Progenitor cell of endocrine pancreas (in vitro differentiated cells): ENCODE results near the gene ARHGAP20. TPM values are rescaled to one million over a fixed set of nuclear protein-coding genes. Genes with fewer than 3 reads are reported as not detected.

ENCODE experiments used
- DNase-seq: peaks from one replicate; pipeline ENCODE4 v3.0.0; 2021; ENCODE audit warnings: low spot score; ENCODE audit not compliant: unreplicated experiment
- H3K27ac Mint-ChIP-seq: 2 replicates; pipeline ENCODE4 v1.8.0; 2021; ENCODE audit warnings: mild to moderate bottlenecking, moderate library complexity, mixed read lengths
- H3K27me3 Mint-ChIP-seq: 2 replicates; pipeline ENCODE4 v1.8.0; 2021; ENCODE audit warnings: mixed read lengths
- H3K36me3 Mint-ChIP-seq: 2 replicates; pipeline ENCODE4 v1.8.0; 2022; ENCODE audit warnings: mixed read lengths; ENCODE audit not compliant: insufficient read depth
- H3K4me1 Mint-ChIP-seq: 2 replicates; pipeline ENCODE4 v1.8.0; 2021; ENCODE audit warnings: low read depth, mixed read lengths
- H3K4me3 Mint-ChIP-seq: 2 replicates; pipeline ENCODE4 v1.8.0; 2021; ENCODE audit warnings: low read depth, mild to moderate bottlenecking, moderate library complexity, mixed read lengths
- H3K9me3 Mint-ChIP-seq: 2 replicates; pipeline ENCODE4 v1.8.0; 2021; ENCODE audit warnings: low read depth, mixed read lengths
- CTCF ChIP-seq: fragments of 200-600 bp; sonication (generic); IDR thresholded peaks from one replicate; pipeline ENCODE4 v1.5.0; 2021; ENCODE audit warnings: antibody characterized with exemption, mild to moderate bottlenecking; ENCODE audit not compliant: unreplicated experiment
- total RNA-seq: library from RNA; stranded (reverse); gene quantifications from 2 replicates; pipeline ENCODE4 v1.2.1, GENCODE V29; 2021

The ARHGAP20 gene
- total RNA-seq, 1 donor from 2014 or later, result 0.14 TPM

DNA sequence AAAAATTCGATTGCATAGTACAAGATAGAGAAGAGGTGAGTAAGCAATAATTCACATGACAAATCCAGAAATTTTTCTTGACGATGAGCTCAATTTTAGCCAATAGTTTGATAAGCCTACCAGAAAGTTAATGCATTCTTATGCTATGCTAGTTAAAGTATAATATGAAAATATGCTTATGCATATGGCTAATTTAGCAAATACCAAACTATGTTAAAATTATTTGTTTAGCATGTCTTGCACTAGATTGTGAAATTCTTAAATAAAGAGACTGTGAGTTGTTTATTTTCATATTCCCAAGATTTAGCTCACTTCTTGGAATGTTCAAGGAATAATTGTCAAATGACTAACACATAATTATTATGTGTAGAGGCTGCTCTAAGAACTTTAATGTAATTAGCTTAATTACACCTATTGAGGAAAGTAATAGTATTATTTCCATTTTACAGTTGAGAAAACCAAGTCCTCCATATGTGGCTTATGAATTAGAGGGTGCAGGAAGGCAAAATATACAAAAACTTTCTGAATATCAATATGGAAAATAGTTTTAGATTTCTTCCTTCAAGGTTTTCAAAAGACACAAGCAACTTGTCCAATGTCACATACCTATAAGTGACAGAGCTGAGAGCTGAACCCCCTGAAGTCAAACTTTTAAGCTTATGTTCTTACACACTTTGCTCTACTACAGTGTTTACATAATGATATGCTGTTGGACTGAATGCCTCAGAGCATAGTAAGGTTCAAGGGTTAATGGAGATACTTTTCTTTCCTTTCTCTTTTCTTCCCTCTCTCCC is 45.9 kb upstream of the ARHGAP20 start:
- Mint-ChIP-seq H3K27me3 (peaks cover 3% of the 10 kb centered on the region), H3K27ac (no peak overlapping the region), H3K4me3 (no peak overlapping the region), H3K36me3 (no peaks in the 10 kb centered on the region), H3K9me3 (peaks cover 4% of the 10 kb centered on the region), H3K4me1 (peaks cover 5% of the 10 kb centered on the region)
- TF ChIP-seq CTCF, result no peak
- DNase-seq, result no peak

DNA sequence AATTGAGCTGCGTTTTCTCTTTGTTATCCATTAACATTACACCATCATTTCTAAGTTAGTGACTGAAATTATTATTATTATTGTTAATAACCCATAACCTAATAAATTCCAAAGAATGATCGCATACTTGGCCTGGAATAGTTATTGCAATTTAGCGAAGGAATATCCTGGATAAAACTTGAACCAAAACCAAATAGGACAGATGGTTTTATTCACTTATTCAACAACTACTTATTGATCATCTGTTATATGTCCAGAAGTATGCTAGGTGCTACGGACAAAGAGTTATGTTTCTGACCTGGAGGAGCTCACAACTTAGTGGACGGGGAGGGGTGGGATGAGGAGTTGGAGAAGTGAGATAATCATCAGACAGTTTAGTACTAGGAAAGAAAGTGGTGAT is 44.8 kb upstream of the ARHGAP20 start:
- no peaks in the 10 kb centered on the region for H3K36me3 Mint-ChIP-seq

GRCh38 chr11:110755941-110756340 is 43.7 kb upstream of the ARHGAP20 start:
- H3K27ac Mint-ChIP-seq, result no peak overlapping the region
- H3K4me1 Mint-ChIP-seq, result peaks cover 5% of the 10 kb centered on the region
- no peak overlapping the region for H3K4me3 Mint-ChIP-seq
- TF ChIP-seq CTCF, result no peak
- peaks cover 3% of the 10 kb centered on the region for H3K27me3 Mint-ChIP-seq
- no peak for DNase-seq
- H3K36me3 Mint-ChIP-seq, result no peaks in the 10 kb centered on the region
- H3K9me3 Mint-ChIP-seq, result peaks cover 23% of the 10 kb centered on the region

More for the DNA sequence above, 44.8 kb upstream of the ARHGAP20 start:
- H3K4me1 Mint-ChIP-seq, result peaks cover 5% of the 10 kb centered on the region
- H3K27ac Mint-ChIP-seq, result no peak overlapping the region
- no peak overlapping the region for H3K4me3 Mint-ChIP-seq
- peaks cover 15% of the 10 kb centered on the region for H3K9me3 Mint-ChIP-seq
- H3K27me3 Mint-ChIP-seq, result peaks cover 3% of the 10 kb centered on the region
- no peak for DNase-seq
- TF ChIP-seq CTCF, result no peak

DNA sequence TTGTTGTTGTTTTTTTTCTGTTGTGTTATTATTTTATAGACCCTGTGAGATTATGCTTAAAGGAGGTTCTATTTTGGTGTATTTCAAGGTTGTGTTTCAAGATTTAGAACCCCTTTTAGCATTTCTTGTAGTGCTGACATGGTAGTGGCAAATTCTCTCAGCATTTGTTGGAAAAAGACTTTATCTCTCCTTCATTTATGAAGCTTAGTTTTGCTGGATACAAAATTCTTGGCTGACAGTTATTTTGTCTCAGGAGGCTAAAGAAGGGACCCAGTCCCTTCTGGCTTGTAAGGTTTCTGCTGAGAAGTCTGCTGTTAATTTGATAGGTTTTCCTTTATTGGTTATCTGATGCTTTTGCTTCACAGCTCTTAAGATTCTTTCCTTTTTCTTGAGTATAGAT is 40.7 kb upstream of the ARHGAP20 start:
- DNase-seq, result no peak
- H3K9me3 Mint-ChIP-seq, result peaks cover 31% of the 10 kb centered on the region
- TF ChIP-seq CTCF, result no peak
- H3K4me1 Mint-ChIP-seq, result no peaks in the 10 kb centered on the region
- no peaks in the 10 kb centered on the region for H3K36me3 Mint-ChIP-seq
- H3K27me3 Mint-ChIP-seq, result peaks cover 3% of the 10 kb centered on the region
- H3K4me3 Mint-ChIP-seq, result no peak overlapping the region
- H3K27ac Mint-ChIP-seq, result no peak overlapping the region

- no peak overlapping the region for H3K27ac Mint-ChIP-seq
- TF ChIP-seq CTCF, result no peak
- DNase-seq, result no peak
- no peaks in the 10 kb centered on the region for H3K36me3 Mint-ChIP-seq
- H3K4me1 Mint-ChIP-seq, result no peaks in the 10 kb centered on the region
- H3K4me3 Mint-ChIP-seq, result no peak overlapping the region
- H3K27me3 Mint-ChIP-seq, result no peaks in the 10 kb centered on the region
- H3K9me3 Mint-ChIP-seq, result peaks cover 31% of the 10 kb centered on the region
Measured at GRCh38 chr11:110750100-110750499, 37.9 kb upstream of the ARHGAP20 start.
